GM13976 (cell line): ENCODE measurements around the gene SYDE2.

Experiments
- DNase-seq: peaks from one replicate; pipeline ENCODE4 v3.0.0; 2012; ENCODE audit warnings: low spot score
- CTCF ChIP-seq: IDR thresholded peaks from 2 replicates; pipeline ENCODE4 v1.5.1; 2012; ENCODE audit warnings: borderline replicate concordance, mild to moderate bottlenecking; ENCODE audit not compliant: insufficient read depth; ENCODE audit errors: extremely low read depth, missing control alignments, control extremely low read depth
- in situ Hi-C: fragments of 300-500 bp; cut with MboI; formaldehyde crosslinking; loops from one replicate; pipeline ENCODE4 v1.12.0; 2022; ENCODE audit warnings: low sequenced_read_pairs, mixed read lengths, inconsistent platforms; ENCODE audit not compliant: unreplicated experiment

Gene SYDE2

DNA sequence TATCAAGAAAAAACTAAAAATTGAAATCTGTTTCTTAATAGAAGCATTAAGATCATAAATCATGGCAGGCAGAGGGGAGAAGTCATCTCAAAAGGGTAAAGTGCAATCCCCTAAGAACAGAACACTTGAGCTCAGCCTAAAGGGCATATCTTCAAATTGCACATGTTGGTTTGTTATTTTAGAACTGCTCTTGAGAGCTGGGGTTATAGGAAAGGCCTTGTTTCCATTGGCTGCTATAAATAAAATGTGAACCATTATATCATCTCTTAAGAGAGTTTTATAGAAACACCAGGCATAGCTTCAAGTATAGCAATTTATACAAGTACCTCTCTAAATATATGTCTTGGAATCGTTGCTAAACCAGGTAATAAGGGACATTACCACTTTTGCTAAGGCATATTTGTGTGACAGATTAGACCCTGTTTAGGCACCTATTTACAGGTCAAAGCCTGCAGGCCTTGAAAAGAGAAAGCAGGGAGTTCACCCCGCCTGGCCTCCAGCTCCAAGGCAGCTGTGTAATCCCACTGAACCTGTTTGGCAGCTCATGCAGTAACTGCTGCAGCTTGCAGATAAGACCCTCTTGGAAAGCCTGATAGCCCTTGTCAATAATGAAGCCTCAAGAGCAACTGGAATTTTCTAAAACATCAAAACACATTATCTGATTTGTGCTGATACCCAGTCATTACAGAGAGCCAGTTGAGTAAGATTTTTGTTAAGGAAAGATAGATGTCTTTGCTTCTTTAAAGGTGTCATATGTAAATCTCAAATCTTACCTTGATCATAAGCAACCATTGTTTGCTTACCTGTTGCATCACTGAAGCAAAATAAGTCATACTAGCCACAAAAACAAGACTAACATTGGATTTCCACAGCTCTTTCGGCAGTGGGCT is 24.2 kb upstream of the SYDE2 start:
- TF ChIP-seq CTCF = no peak
- DNase-seq = no peak
- in situ Hi-C loops = no loop called here

- no peak for TF ChIP-seq CTCF
- in situ Hi-C loops = no loop called here
- DNase-seq = no peak
Measured at GRCh38 chr1:85224295-85224694, 23.5 kb upstream of the SYDE2 start.

DNA sequence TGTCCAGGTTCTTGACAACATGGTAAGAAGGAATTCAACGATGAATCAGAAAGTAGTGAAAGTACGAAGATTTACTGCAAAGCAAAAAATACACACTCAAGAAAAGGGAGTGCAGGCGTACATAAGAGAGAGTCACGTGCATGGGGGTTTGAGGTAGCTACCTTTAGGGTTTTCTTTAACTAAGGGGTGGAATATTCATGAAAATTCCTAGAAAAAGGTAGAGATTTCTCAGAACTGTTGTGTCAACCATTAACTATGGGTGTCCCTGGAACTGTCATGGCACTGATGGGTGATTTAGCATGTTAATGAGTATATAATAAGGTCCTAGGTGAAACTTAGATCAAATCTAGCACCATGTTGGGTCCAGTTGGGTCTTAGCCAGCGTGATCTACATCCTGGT is 22.5 kb upstream of the SYDE2 start:
- no peak for TF ChIP-seq CTCF
- in situ Hi-C loops = no loop called here
- DNase-seq = no peak

GRCh38 chr1:85220756-85221201 is 20.0 kb upstream of the SYDE2 start:
- in situ Hi-C loops = no loop called here
- TF ChIP-seq CTCF = no peak
- DNase-seq = no peak

- in situ Hi-C loops = no loop called here
- no peak for TF ChIP-seq CTCF
- no peak for DNase-seq
Measured at GRCh38 chr1:85219853-85220610, 19.2 kb upstream of the SYDE2 start.

DNA sequence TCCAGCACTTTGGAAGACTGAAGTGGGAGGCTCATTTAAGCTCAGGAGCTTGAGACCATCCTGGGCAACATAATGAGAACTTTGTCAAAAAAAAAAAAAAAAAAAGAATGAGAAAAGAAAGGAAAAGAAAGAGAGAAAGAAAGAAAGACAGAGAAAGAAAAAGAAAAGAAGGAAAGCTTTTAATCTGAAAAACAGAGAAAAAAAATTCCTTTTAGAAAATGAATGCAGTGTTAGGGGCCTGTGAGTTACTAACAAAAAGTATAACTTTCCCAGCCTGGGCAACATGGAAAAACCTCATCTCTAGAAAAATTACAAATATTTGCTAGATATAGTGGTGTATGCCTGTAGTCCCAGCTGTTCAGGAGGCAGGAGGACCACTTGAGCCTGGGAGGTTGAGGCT is 15.9 kb upstream of the SYDE2 start:
- DNase-seq = no peak
- in situ Hi-C loops = no loop called here
- no peak for TF ChIP-seq CTCF
